Gastroesophageal sphincter (tissue), 3 donors: ENCODE results near the gene KAT6B.

ENCODE experiments used
- CTCF ChIP-seq, 4 experiments: fragments of 200-600 bp in 2 of 4; fragments of 450-650 bp in 2 of 4; sonication (generic) in 1 of 4; IDR thresholded peaks; one replicate each; pipeline ENCODE4 v1.5.1; 2017 to 2019; ENCODE audit warnings: antibody characterized with exemption in 4 of 4, mild to moderate bottlenecking in 2 of 4, moderate library complexity in 2 of 4
- EP300 ChIP-seq: sonication (generic); formaldehyde crosslinking; IDR thresholded peaks from one replicate; pipeline ENCODE4 v1.6.1; 2017; ENCODE audit warnings: antibody characterized with exemption, mild to moderate bottlenecking
- POLR2A ChIP-seq, 2 donors: fragments of 450-650 bp; IDR thresholded peaks; one replicate each; pipeline ENCODE4 v1.6.1; 2017; ENCODE audit warnings: antibody characterized with exemption in 2 of 2, mild to moderate bottlenecking in 2 of 2, moderate library complexity in 1 of 2
- POLR2AphosphoS5 ChIP-seq: sonication (generic); formaldehyde crosslinking; IDR thresholded peaks from one replicate; pipeline ENCODE4 v1.6.1; 2017; ENCODE audit warnings: antibody characterized with exemption

- no peak for TF ChIP-seq CTCF (IDR thresholded peaks at IDR 0.05)
- TF ChIP-seq POLR2A (IDR thresholded peaks at IDR 0.05) = no peak
- no peak for TF ChIP-seq EP300
- TF ChIP-seq POLR2AphosphoS5 = no peak
Observed at GRCh38 chr10:74794531-74794930, 31.9 kb upstream of the KAT6B start.
